ENCODE measurements around the gene BACE1. TPM values are rescaled to one million over a fixed set of nuclear protein-coding genes. Genes with fewer than 3 reads are reported as not detected.

BACE1 gene
- total RNA-seq = 100 to 1,000 TPM in 1 of 4 donors, 10 to 100 TPM in 3; 17.2 to 103 (median 32.7) TPM

GRCh38 chr11:117316197-117316961, at the start of gene BACE1:
Gene BACE1 (minus strand): TSS chr11:117316256. CDS start chr11:117315795, 461 bp downstream.
- TF ChIP-seq CTCF (IDR thresholded peaks at IDR 0.05) (peak; percentile 56 to 73 (median 62)), POLR2A (IDR thresholded peaks at IDR 0.05) (peak; percentile 18 to 52)
- intact Hi-C loops (cut with DNase I; ENCODE audit: low total_unique reads) = loop anchor here (10.0 kb wide), 1 partner anchor 82 kb away; the partner anchor contains the start of genes PCSK7 and RNF214
- H3K36me3 ChIP-seq = no peaks in the 10 kb centered on the region
- DNase-seq = peak; percentile 84 to 85
- no peaks in the 10 kb centered on the region for H3K9me3 ChIP-seq
- peaks cover 4 to 10% of the 10 kb centered on the region in 2 donors for H3K4me1 ChIP-seq
- H3K27ac ChIP-seq = peak within 1 kb of the TSS; percentile 48 to 68
- H3K4me3 ChIP-seq = peak within 1 kb of the TSS; percentile 55 to 70
- H3K27me3 ChIP-seq = no peaks in the 10 kb centered on the region

- no peaks in the 10 kb centered on the region for H3K36me3 ChIP-seq
- no peak for DNase-seq
- no peaks in the 10 kb centered on the region for H3K9me3 ChIP-seq
- no peak overlapping the region for H3K4me3 ChIP-seq
- no peaks in the 10 kb centered on the region for H3K27me3 ChIP-seq
- TF ChIP-seq POLR2A (IDR thresholded peaks at IDR 0.05) = no peak
- no peak for TF ChIP-seq CTCF (IDR thresholded peaks at IDR 0.05)
- no peaks in the 10 kb centered on the region for H3K4me1 ChIP-seq
- intact Hi-C loops (cut with DNase I; ENCODE audit: low total_unique reads) = no loop called here
- no peak overlapping the region for H3K27ac ChIP-seq
These were observed 45.4 kb upstream of the BACE1 start for GRCh38 chr11:117361432-117361831.

GRCh38 chr11:117356126-117356890, 40.3 kb upstream of the BACE1 start:
- Histone ChIP-seq H3K4me3 (no peak overlapping the region), H3K27ac (no peak overlapping the region), H3K4me1 (no peaks in the 10 kb centered on the region), H3K27me3 (no peaks in the 10 kb centered on the region), H3K36me3 (no peaks in the 10 kb centered on the region), H3K9me3 (no peaks in the 10 kb centered on the region)
- DNase-seq = no peak
- intact Hi-C loops (cut with DNase I; ENCODE audit: low total_unique reads) = no loop called here
- TF ChIP-seq CTCF (IDR thresholded peaks at IDR 0.05) (no peak), POLR2A (IDR thresholded peaks at IDR 0.05) (no peak)

GRCh38 chr11:117354550-117354949, 38.5 kb upstream of the BACE1 start:
- Histone ChIP-seq H3K27ac (no peak overlapping the region), H3K4me1 (no peaks in the 10 kb centered on the region), H3K27me3 (no peaks in the 10 kb centered on the region), H3K9me3 (no peaks in the 10 kb centered on the region), H3K36me3 (no peaks in the 10 kb centered on the region), H3K4me3 (no peak overlapping the region)
- intact Hi-C loops (cut with DNase I; ENCODE audit: low total_unique reads) = no loop called here
- TF ChIP-seq CTCF (IDR thresholded peaks at IDR 0.05) (no peak), POLR2A (IDR thresholded peaks at IDR 0.05) (no peak)
- no peak for DNase-seq

GRCh38 chr11:117345039-117345438, 29.0 kb upstream of the BACE1 start:
- no peaks in the 10 kb centered on the region for H3K27me3 ChIP-seq
- no peak overlapping the region for H3K4me3 ChIP-seq
- no peaks in the 10 kb centered on the region for H3K4me1 ChIP-seq
- TF ChIP-seq POLR2A (IDR thresholded peaks at IDR 0.05) (no peak), CTCF (IDR thresholded peaks at IDR 0.05) (no peak)
- intact Hi-C loops (cut with DNase I; ENCODE audit: low total_unique reads) = no loop called here
- no peaks in the 10 kb centered on the region for H3K9me3 ChIP-seq
- DNase-seq = no peak
- no peaks in the 10 kb centered on the region for H3K36me3 ChIP-seq
- H3K27ac ChIP-seq = no peak overlapping the region

All from uterus (tissue), 4 donors.